ENCODE measurements around the gene CKAP4.

DNA sequence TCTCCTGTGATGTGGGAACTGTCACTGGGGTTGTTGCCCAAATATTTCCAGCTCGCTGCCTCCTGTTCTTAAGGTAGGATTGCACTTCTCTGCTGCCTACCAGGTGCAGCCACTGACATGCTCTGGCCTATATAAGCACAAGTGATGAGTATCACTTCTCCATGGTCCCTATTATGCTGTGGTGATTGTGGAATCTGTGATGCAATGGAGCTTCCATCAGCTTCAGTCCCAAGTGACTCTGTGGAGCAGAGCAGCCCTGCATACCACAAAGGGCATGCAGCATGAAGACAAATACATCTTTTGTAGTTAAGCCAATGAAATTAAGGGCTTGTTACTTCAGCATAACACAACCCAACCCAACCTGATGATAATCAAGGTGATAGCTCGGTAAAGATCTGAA, 43.5 kb downstream of the CKAP4 start:
- TF ChIP-seq, protein P1, sequence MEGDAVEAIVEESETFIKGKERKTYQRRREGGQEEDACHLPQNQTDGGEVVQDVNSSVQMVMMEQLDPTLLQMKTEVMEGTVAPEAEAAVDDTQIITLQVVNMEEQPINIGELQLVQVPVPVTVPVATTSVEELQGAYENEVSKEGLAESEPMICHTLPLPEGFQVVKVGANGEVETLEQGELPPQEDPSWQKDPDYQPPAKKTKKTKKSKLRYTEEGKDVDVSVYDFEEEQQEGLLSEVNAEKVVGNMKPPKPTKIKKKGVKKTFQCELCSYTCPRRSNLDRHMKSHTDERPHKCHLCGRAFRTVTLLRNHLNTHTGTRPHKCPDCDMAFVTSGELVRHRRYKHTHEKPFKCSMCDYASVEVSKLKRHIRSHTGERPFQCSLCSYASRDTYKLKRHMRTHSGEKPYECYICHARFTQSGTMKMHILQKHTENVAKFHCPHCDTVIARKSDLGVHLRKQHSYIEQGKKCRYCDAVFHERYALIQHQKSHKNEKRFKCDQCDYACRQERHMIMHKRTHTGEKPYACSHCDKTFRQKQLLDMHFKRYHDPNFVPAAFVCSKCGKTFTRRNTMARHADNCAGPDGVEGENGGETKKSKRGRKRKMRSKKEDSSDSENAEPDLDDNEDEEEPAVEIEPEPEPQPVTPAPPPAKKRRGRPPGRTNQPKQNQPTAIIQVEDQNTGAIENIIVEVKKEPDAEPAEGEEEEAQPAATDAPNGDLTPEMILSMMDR (IDR thresholded peaks at IDR 0.05): no peak
- no peak for TF ChIP-seq EZH2 (IDR thresholded peaks at IDR 0.05; ENCODE audit: borderline replicate concordance, insufficient read depth, low read depth, low read length, poor library complexity, severe bottlenecking)

Data from B cell (primary cell).